Myocyte (in vitro differentiated cells): ENCODE results near the gene KLHL14. TPM values are rescaled to one million over a fixed set of nuclear protein-coding genes. Genes with fewer than 3 reads are reported as not detected.

ENCODE experiments used
- DNase-seq: peaks from one replicate; pipeline ENCODE4 v3.0.0-alpha.2; 2012; ENCODE audit warnings: low read depth
- total RNA-seq: library from RNA; depleted of rRNA; stranded (reverse); fragments of >200 nt; gene quantifications from 2 replicates; pipeline ENCODE4 v1.2.3, GENCODE V29; 2014

KLHL14 gene
- total RNA-seq, 1 donor from 2014 or later, result not detected

GRCh38 chr18:32770666-32771168 is 2.1 kb downstream of the KLHL14 start:
- DNase-seq, result no peak

GRCh38 chr18:32770054-32770665 is 2.7 kb downstream of the KLHL14 start:
- no peak for DNase-seq

- no peak for DNase-seq
Measured at GRCh38 chr18:32769586-32770053, 3.2 kb downstream of the KLHL14 start.

GRCh38 chr18:32769071-32769585 is 3.7 kb downstream of the KLHL14 start:
- no peak for DNase-seq

GRCh38 chr18:32767400-32767799 is 5.4 kb downstream of the KLHL14 start:
- DNase-seq, result no peak

GRCh38 chr18:32764611-32765244 is 8.1 kb downstream of the KLHL14 start:
- no peak for DNase-seq

- no peak for DNase-seq
Measured at GRCh38 chr18:32763293-32763692, 9.5 kb downstream of the KLHL14 start.

GRCh38 chr18:32761231-32761630 is 11.6 kb downstream of the KLHL14 start:
- DNase-seq, result no peak

- DNase-seq, result no peak
Measured at GRCh38 chr18:32760391-32760790, 12.4 kb downstream of the KLHL14 start.

- DNase-seq, result no peak
Measured at GRCh38 chr18:32759611-32760167, 13.1 kb downstream of the KLHL14 start.

- no peak for DNase-seq
Measured at GRCh38 chr18:32754508-32755263, 18.1 kb downstream of the KLHL14 start.

GRCh38 chr18:32753656-32754260 is 19.1 kb downstream of the KLHL14 start:
- DNase-seq, result no peak

- DNase-seq, result no peak
Measured at GRCh38 chr18:32750328-32750727, 22.5 kb downstream of the KLHL14 start.

- DNase-seq, result no peak
Measured at GRCh38 chr18:32749809-32750208, 23.0 kb downstream of the KLHL14 start.

GRCh38 chr18:32742579-32742978 is 30.2 kb downstream of the KLHL14 start:
- DNase-seq, result no peak

- peak; percentile 4 for DNase-seq
Measured at GRCh38 chr18:32735781-32736180, 37.0 kb downstream of the KLHL14 start.

- DNase-seq, result no peak
Measured at GRCh38 chr18:32734442-32734841, 38.4 kb downstream of the KLHL14 start.

- DNase-seq, result no peak
Measured at GRCh38 chr18:32732165-32732564, 40.7 kb downstream of the KLHL14 start.

GRCh38 chr18:32730620-32731091 is 42.2 kb downstream of the KLHL14 start:
- DNase-seq, result peak; percentile 32

GRCh38 chr18:32730068-32730467 is 42.8 kb downstream of the KLHL14 start:
- peak; percentile 2 for DNase-seq
